ENCODE results near the gene TSC2.

- TF ChIP-seq EZH2 (IDR thresholded peaks at IDR 0.05; ENCODE audit: insufficient read depth, poor library complexity, severe bottlenecking) (no peak), EZH2phosphoT487 (IDR thresholded peaks at IDR 0.05; ENCODE audit: insufficient read depth, low read depth) (no peak)
These were observed 74.6 kb downstream of the TSC2 start for GRCh38 chr16:2122429-2122828.
